Measurements from ENCODE around the gene TNFRSF21.

GRCh38 chr6:47286301-47286700, 23.4 kb downstream of the TNFRSF21 start:
- TF ChIP-seq CTCF (IDR thresholded peaks at IDR 0.05; ENCODE audit: borderline replicate concordance, extremely low read depth, low read length, poor library complexity, severe bottlenecking) (no peak), EZH2 (IDR thresholded peaks at IDR 0.05; ENCODE audit: borderline replicate concordance, low read depth, low read length, severe bottlenecking) (no peak)

Data from DND-41 (cell line).